Neural progenitor cell (in vitro differentiated cells): ENCODE results near the gene TFAP2C.

Experiments
- CTCF ChIP-seq: fragments of 200-600 bp; sonication (generic); IDR thresholded peaks from 2 replicates; pipeline ENCODE4 v1.5.1; 2017; ENCODE audit warnings: antibody characterized with exemption, mild to moderate bottlenecking
- EZH2phosphoT487 ChIP-seq: fragments of 200-600 bp; sonication (generic); IDR thresholded peaks from 2 replicates; pipeline ENCODE4 v1.6.1; 2017; ENCODE audit warnings: antibody characterized with exemption

GRCh38 chr20:56605261-56605996 lies 23.7 kb upstream of the TFAP2C start:
- TF ChIP-seq CTCF (no peak), EZH2phosphoT487 (no peak)
